ENCODE data around the gene CTU1. TPM values are rescaled to one million over a fixed set of nuclear protein-coding genes. Genes with fewer than 3 reads are reported as not detected.

CTU1 gene
- total and polyA plus RNA-seq, 2 donors (not counting 1 experiment from before 2014, with no cell fraction given): 8.1 to 8.4 TPM

GRCh38 chr19:51086153-51086850, 21.9 kb downstream of the CTU1 start:
- H3K9ac ChIP-seq (ENCODE audit: low read length): no peak overlapping the region
- H3K27ac ChIP-seq (ENCODE audit: low read length in 2 of 2): no peak overlapping the region
- H2AFZ ChIP-seq (ENCODE audit: insufficient read depth, low read depth, low read length, poor library complexity, severe bottlenecking): no peak overlapping the region
- WGBS (ENCODE audit: insufficient coverage): 91% methylated on average over 18 of the region's 18 CpGs
- intact Hi-C loops (cut with micrococcal nuclease): no loop called here
- no peaks in the 10 kb centered on the region for H3K36me3 ChIP-seq (replicated peaks in 1 of 2; ENCODE audit: control extremely low read depth in 1 of 2, control insufficient read depth in 1 of 2, extremely low read depth in 1 of 2, insufficient read depth in 2 of 2, low read length in 1 of 2)
- no peaks in the 10 kb centered on the region for H3K79me2 ChIP-seq (ENCODE audit: control insufficient read depth, insufficient read depth, low read length)
- ChIA-PET CTCF (no interaction called here), POLR2A (no interaction called here)
- no peak for TF ChIP-seq EZH2 (IDR thresholded peaks at IDR 0.05; ENCODE audit: borderline replicate concordance, insufficient read depth, low read depth, low read length, poor library complexity, severe bottlenecking)
- TF ChIP-seq, protein P1, sequence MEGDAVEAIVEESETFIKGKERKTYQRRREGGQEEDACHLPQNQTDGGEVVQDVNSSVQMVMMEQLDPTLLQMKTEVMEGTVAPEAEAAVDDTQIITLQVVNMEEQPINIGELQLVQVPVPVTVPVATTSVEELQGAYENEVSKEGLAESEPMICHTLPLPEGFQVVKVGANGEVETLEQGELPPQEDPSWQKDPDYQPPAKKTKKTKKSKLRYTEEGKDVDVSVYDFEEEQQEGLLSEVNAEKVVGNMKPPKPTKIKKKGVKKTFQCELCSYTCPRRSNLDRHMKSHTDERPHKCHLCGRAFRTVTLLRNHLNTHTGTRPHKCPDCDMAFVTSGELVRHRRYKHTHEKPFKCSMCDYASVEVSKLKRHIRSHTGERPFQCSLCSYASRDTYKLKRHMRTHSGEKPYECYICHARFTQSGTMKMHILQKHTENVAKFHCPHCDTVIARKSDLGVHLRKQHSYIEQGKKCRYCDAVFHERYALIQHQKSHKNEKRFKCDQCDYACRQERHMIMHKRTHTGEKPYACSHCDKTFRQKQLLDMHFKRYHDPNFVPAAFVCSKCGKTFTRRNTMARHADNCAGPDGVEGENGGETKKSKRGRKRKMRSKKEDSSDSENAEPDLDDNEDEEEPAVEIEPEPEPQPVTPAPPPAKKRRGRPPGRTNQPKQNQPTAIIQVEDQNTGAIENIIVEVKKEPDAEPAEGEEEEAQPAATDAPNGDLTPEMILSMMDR (IDR thresholded peaks at IDR 0.05): no peak
- DNase-seq (no peak), ATAC-seq (ENCODE audit: low read depth) (no peak)
- H3K4me3 ChIP-seq (ENCODE audit: control extremely low read depth in 1 of 5, extremely low read depth in 1 of 5, insufficient read depth in 1 of 5, low read depth in 2 of 5, low read length in 4 of 5): no peak overlapping the region
- peaks cover 13% of the 10 kb centered on the region for H3K27me3 Mint-ChIP-seq
- no peaks in the 10 kb centered on the region for H3K9me3 Mint-ChIP-seq (ENCODE audit: insufficient read depth)
- no peaks in the 10 kb centered on the region for H4K20me1 ChIP-seq (ENCODE audit: control insufficient read depth, insufficient read depth, low read length, poor library complexity, severe bottlenecking)
- no peaks in the 10 kb centered on the region for H3K4me1 ChIP-seq (ENCODE audit: control insufficient read depth in 2 of 2, insufficient read depth in 2 of 2, low read length in 2 of 2)
- H3K27ac Mint-ChIP-seq: no peak overlapping the region
- no peaks in the 10 kb centered on the region for H3K9me3 ChIP-seq (ENCODE audit: control extremely low read depth in 1 of 3, control insufficient read depth in 2 of 3, insufficient read depth in 1 of 3, low read length in 2 of 3)
- H3K27me3 ChIP-seq (replicated peaks in 1 of 4; ENCODE audit: control extremely low read depth in 1 of 4, control insufficient read depth in 3 of 4, insufficient read depth in 4 of 4, low read length in 3 of 4): no peaks in the 10 kb centered on the region
- H3K4me3 Mint-ChIP-seq: no peak overlapping the region
- H3K4me1 Mint-ChIP-seq: no peaks in the 10 kb centered on the region
- no peak overlapping the region for H3K4me2 ChIP-seq (replicated peaks; ENCODE audit: low read depth, low read length, poor library complexity, severe bottlenecking)

DNA sequence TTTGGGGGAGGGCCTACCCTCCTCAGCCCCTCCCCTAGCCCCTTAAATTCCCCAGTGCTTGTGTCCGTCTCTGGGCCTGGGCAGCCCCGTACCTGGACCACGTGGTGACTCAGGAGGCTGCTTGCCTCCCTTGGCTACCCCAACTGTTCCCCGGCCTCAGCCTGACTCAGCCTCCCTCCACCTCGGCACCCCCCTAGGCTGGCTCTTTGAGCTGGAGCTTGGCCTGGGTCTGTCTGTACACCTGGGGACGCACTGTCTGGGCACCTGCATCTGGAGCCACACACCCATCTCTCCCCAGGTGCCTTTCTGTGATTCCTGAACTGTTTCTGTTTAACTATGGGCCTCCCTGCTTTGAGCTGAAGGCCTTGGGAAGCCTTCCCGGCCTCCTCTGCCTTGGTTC, 23.7 kb downstream of the CTU1 start:
- Histone ChIP-seq H3K79me2 (ENCODE audit: control insufficient read depth, insufficient read depth, low read length) (no peaks in the 10 kb centered on the region), H3K9ac (ENCODE audit: low read length) (no peak overlapping the region), H3K27ac (ENCODE audit: low read length in 2 of 2) (no peak overlapping the region), H2AFZ (ENCODE audit: insufficient read depth, low read depth, low read length, poor library complexity, severe bottlenecking) (no peak overlapping the region), H3K4me2 (replicated peaks; ENCODE audit: low read depth, low read length, poor library complexity, severe bottlenecking) (no peak overlapping the region), H3K36me3 (replicated peaks in 1 of 2; ENCODE audit: control extremely low read depth in 1 of 2, control insufficient read depth in 1 of 2, extremely low read depth in 1 of 2, insufficient read depth in 2 of 2, low read length in 1 of 2) (no peaks in the 10 kb centered on the region), H3K9me3 (ENCODE audit: control extremely low read depth in 1 of 3, control insufficient read depth in 2 of 3, insufficient read depth in 1 of 3, low read length in 2 of 3) (no peaks in the 10 kb centered on the region), H3K4me3 (ENCODE audit: control extremely low read depth in 1 of 5, extremely low read depth in 1 of 5, insufficient read depth in 1 of 5, low read depth in 2 of 5, low read length in 4 of 5) (no peak overlapping the region), H4K20me1 (ENCODE audit: control insufficient read depth, insufficient read depth, low read length, poor library complexity, severe bottlenecking) (no peaks in the 10 kb centered on the region), H3K4me1 (ENCODE audit: control insufficient read depth in 2 of 2, insufficient read depth in 2 of 2, low read length in 2 of 2) (no peaks in the 10 kb centered on the region), H3K27me3 (replicated peaks in 1 of 4; ENCODE audit: control extremely low read depth in 1 of 4, control insufficient read depth in 3 of 4, insufficient read depth in 4 of 4, low read length in 3 of 4) (no peaks in the 10 kb centered on the region)
- ATAC-seq (ENCODE audit: low read depth): no peak
- no peak overlapping the region for H3K4me3 Mint-ChIP-seq
- no peaks in the 10 kb centered on the region for H3K9me3 Mint-ChIP-seq (ENCODE audit: insufficient read depth)
- WGBS (ENCODE audit: insufficient coverage): 84% methylated on average over 6 of the region's 7 CpGs
- peaks cover 13% of the 10 kb centered on the region for H3K27me3 Mint-ChIP-seq
- TF ChIP-seq, protein P1 (IDR thresholded peaks at IDR 0.05): no peak
- TF ChIP-seq EZH2 (IDR thresholded peaks at IDR 0.05; ENCODE audit: borderline replicate concordance, insufficient read depth, low read depth, low read length, poor library complexity, severe bottlenecking): no peak
- intact Hi-C loops (cut with micrococcal nuclease): no loop called here
- H3K27ac Mint-ChIP-seq: no peak overlapping the region
- no peak for DNase-seq
- CTCF ChIA-PET: interaction anchor here (0.7 kb wide), 1 partner anchor 10 kb away, joined by 4 read pairs; no protein-coding TSS in a partner anchor
- POLR2A ChIA-PET: no interaction called here
- no peaks in the 10 kb centered on the region for H3K4me1 Mint-ChIP-seq

All from B cell (primary cell).